HL-60/S4 (cell line): ENCODE results near the gene PLEKHG2.

Experiments
- in situ Hi-C: fragments of 300-500 bp; cut with MboI; formaldehyde crosslinking; loops from 2 replicates; pipeline ENCODE4 v1.14.3; 2022; ENCODE audit warnings: low sequenced_read_pairs

The PLEKHG2 gene

GRCh38 chr19:39385629-39386411 lies 26.6 kb upstream of the PLEKHG2 start:
- in situ Hi-C loops, result no loop called here

- in situ Hi-C loops, result no loop called here
Observed at GRCh38 chr19:39386557-39386956, 25.9 kb upstream of the PLEKHG2 start.

GRCh38 chr19:39388657-39389056 lies 23.8 kb upstream of the PLEKHG2 start:
- in situ Hi-C loops, result no loop called here

- in situ Hi-C loops, result loop anchor here (10.0 kb wide), 1 partner anchor 45 kb away; the partner anchor contains the start of gene SAMD4B
Observed at GRCh38 chr19:39389631-39390414, 22.6 kb upstream of the PLEKHG2 start.

GRCh38 chr19:39390451-39390750 lies 22.1 kb upstream of the PLEKHG2 start:
- in situ Hi-C loops, result loop anchor here (10.0 kb wide), 1 partner anchor 46 kb away; the partner anchor contains the start of gene SAMD4B

- in situ Hi-C loops, result loop anchor here (10.0 kb wide), 1 partner anchor 46 kb away; the partner anchor contains the start of gene SAMD4B
Observed at GRCh38 chr19:39390751-39391437, 21.6 kb upstream of the PLEKHG2 start, which contains the start of the genes MED29 and PAF1. TSS of gene MED29 (plus strand) at chr19:39391378. CDS start at chr19:39391423, 45 bp downstream. TSS of gene PAF1 (minus strand) at chr19:39391106. CDS start at chr19:39390864, 242 bp downstream.

- in situ Hi-C loops, result loop anchor here (10.0 kb wide), 1 partner anchor 53 kb away; the partner anchor contains the start of gene SAMD4B
Observed at GRCh38 chr19:39397360-39398296, 14.8 kb upstream of the PLEKHG2 start.

GRCh38 chr19:39398297-39398864 lies 14.1 kb upstream of the PLEKHG2 start:
- in situ Hi-C loops, result loop anchor here (10.0 kb wide), 1 partner anchor 54 kb away; the partner anchor contains the start of gene SAMD4B

GRCh38 chr19:39399668-39400050 lies 12.8 kb upstream of the PLEKHG2 start:
- in situ Hi-C loops, result loop anchor here (10.0 kb wide), 1 partner anchor 55 kb away; the partner anchor contains the start of gene SAMD4B

GRCh38 chr19:39400061-39400460 lies 12.4 kb upstream of the PLEKHG2 start:
- in situ Hi-C loops, result no loop called here

- in situ Hi-C loops, result no loop called here
Observed at GRCh38 chr19:39401070-39401548, 11.4 kb upstream of the PLEKHG2 start.

GRCh38 chr19:39401549-39402345 lies 10.7 kb upstream of the PLEKHG2 start:
- in situ Hi-C loops, result no loop called here

- in situ Hi-C loops, result no loop called here
Observed at GRCh38 chr19:39402346-39403300, 9.8 kb upstream of the PLEKHG2 start.

GRCh38 chr19:39403331-39404312 lies 8.8 kb upstream of the PLEKHG2 start:
- in situ Hi-C loops, result no loop called here

GRCh38 chr19:39405261-39405957 lies 7.1 kb upstream of the PLEKHG2 start:
- in situ Hi-C loops, result no loop called here
